Activated CD4-positive, alpha-beta T cell treated with anti-CD3 and anti-CD28 coated beads, Interleukin-2, amount 10 ng/mL, durations not matched to agents 7 days and 5 days (primary cell): ENCODE data around the gene THAP4. TPM values are rescaled to one million over a fixed set of nuclear protein-coding genes. Genes with fewer than 3 reads are reported as not detected.
A peak's percentile ranks its signal among the peaks of the same experiment; 100 is the strongest.

ENCODE experiments used
- CTCF ChIA-PET: fragments of 350-600 bp; sonication (Branson Sonifier 250); formaldehyde crosslinking; loops from one replicate; lab custom pipeline; 2021; ENCODE audit warnings: antibody characterized with exemption; lab: Charles Lee
- POLR2A ChIA-PET: fragments of 350-600 bp; sonication (Branson Sonifier 250); formaldehyde crosslinking; loops from one replicate; lab custom pipeline; 2021; ENCODE audit warnings: antibody characterized with exemption; lab: Charles Lee
- DNase-seq: peaks from one replicate; pipeline ENCODE4 v3.0.0-alpha.2; 2020
- H3K27ac Mint-ChIP-seq: one replicate; pipeline ENCODE4 v1.8.0; 2021; ENCODE audit warnings: mild to moderate bottlenecking, moderate library complexity, mixed read lengths
- H3K27me3 Mint-ChIP-seq: one replicate; pipeline ENCODE4 v1.8.0; 2021; ENCODE audit warnings: mixed read lengths
- H3K36me3 Mint-ChIP-seq: one replicate; pipeline ENCODE4 v1.8.0; 2021; ENCODE audit warnings: low read depth, mixed read lengths
- H3K4me1 Mint-ChIP-seq: one replicate; pipeline ENCODE4 v1.8.0; 2021; ENCODE audit warnings: mixed read lengths
- H3K4me3 Mint-ChIP-seq: one replicate; pipeline ENCODE4 v1.8.0; 2021; ENCODE audit warnings: mild to moderate bottlenecking, moderate library complexity, mixed read lengths
- H3K9me3 Mint-ChIP-seq: one replicate; pipeline ENCODE4 v1.8.0; 2021; ENCODE audit warnings: mixed read lengths
- total RNA-seq, 2 experiments: library from RNA; stranded (reverse); gene quantifications; one replicate each; pipeline ENCODE4 v1.2.3, GENCODE V29; 2021

The THAP4 gene
- total RNA-seq, 2 experiments from 2014 or later, result 35.4 to 37.0 TPM

GRCh38 chr2:241547781-241548450 lies 89.0 kb downstream of the THAP4 start:
- H3K36me3 Mint-ChIP-seq, result no peaks in the 10 kb centered on the region
- H3K4me1 Mint-ChIP-seq, result no peaks in the 10 kb centered on the region
- ChIA-PET CTCF (interaction anchor here (0.6 to 1.2 kb wide), 2 partner anchors 18 to 43 kb away, joined by 3 read pairs; no protein-coding TSS in a partner anchor), POLR2A (no interaction called here)
- no peak overlapping the region for H3K4me3 Mint-ChIP-seq
- H3K27ac Mint-ChIP-seq, result no peak overlapping the region
- no peaks in the 10 kb centered on the region for H3K9me3 Mint-ChIP-seq
- no peak for DNase-seq
- H3K27me3 Mint-ChIP-seq, result peaks cover 20% of the 10 kb centered on the region

GRCh38 chr2:241546771-241547498 lies 90.0 kb downstream of the THAP4 start:
- H3K9me3 Mint-ChIP-seq, result no peaks in the 10 kb centered on the region

GRCh38 chr2:241545523-241546473 lies 91.2 kb downstream of the THAP4 start:
- Mint-ChIP-seq H3K27me3 (peaks cover 26% of the 10 kb centered on the region), H3K9me3 (no peaks in the 10 kb centered on the region), H3K27ac (no peak overlapping the region), H3K4me3 (no peak overlapping the region), H3K4me1 (no peaks in the 10 kb centered on the region), H3K36me3 (peaks cover under 1% of the 10 kb centered on the region)
- no peak for DNase-seq
- ChIA-PET POLR2A (no interaction called here), CTCF (interaction anchor here (1.5 kb wide), 1 partner anchor 13 kb away, joined by 4 read pairs; the partner anchor contains the start of gene BOK)

More at GRCh38 chr2:241546771-241547498, 90.0 kb downstream of the THAP4 start:
- CTCF ChIA-PET, result interaction anchor here (1.2 kb wide), 1 partner anchor 44 kb away, joined by 3 read pairs; no protein-coding TSS in a partner anchor
- Mint-ChIP-seq H3K27ac (no peak overlapping the region), H3K4me1 (no peaks in the 10 kb centered on the region), H3K27me3 (peaks cover 26% of the 10 kb centered on the region), H3K36me3 (no peaks in the 10 kb centered on the region), H3K4me3 (no peak overlapping the region)
- DNase-seq, result no peak
- POLR2A ChIA-PET, result no interaction called here

GRCh38 chr2:241545106-241545505 lies 91.9 kb downstream of the THAP4 start:
- Mint-ChIP-seq H3K4me3 (no peak overlapping the region), H3K4me1 (peaks cover 3% of the 10 kb centered on the region), H3K9me3 (no peaks in the 10 kb centered on the region), H3K36me3 (peaks cover 3% of the 10 kb centered on the region), H3K27me3 (peaks cover 30% of the 10 kb centered on the region), H3K27ac (no peak overlapping the region)
- CTCF ChIA-PET, result interaction anchor here (1.5 kb wide), 1 partner anchor 14 kb away, joined by 4 read pairs; the partner anchor contains the start of gene BOK
- DNase-seq, result no peak
- POLR2A ChIA-PET, result no interaction called here

GRCh38 chr2:241542278-241542605 lies 94.7 kb downstream of the THAP4 start:
- Mint-ChIP-seq H3K4me1 (peaks cover 3% of the 10 kb centered on the region), H3K36me3 (peaks cover 3% of the 10 kb centered on the region)
- CTCF ChIA-PET, result interaction anchor here (0.9 kb wide), 1 partner anchor 8 kb away, joined by 3 read pairs; no protein-coding TSS in a partner anchor

GRCh38 chr2:241541564-241542277 lies 95.2 kb downstream of the THAP4 start:
- ChIA-PET POLR2A (no interaction called here), CTCF (interaction anchor here (0.9 kb wide), 1 partner anchor 9 kb away, joined by 3 read pairs; no protein-coding TSS in a partner anchor)
- Mint-ChIP-seq H3K4me1 (peaks cover 3% of the 10 kb centered on the region), H3K27ac (no peak overlapping the region), H3K9me3 (no peaks in the 10 kb centered on the region), H3K36me3 (peaks cover 3% of the 10 kb centered on the region), H3K27me3 (peaks cover 19% of the 10 kb centered on the region), H3K4me3 (no peak overlapping the region)
- DNase-seq, result no peak

More at GRCh38 chr2:241542278-241542605, 94.7 kb downstream of the THAP4 start:
- Mint-ChIP-seq H3K27me3 (peaks cover 23% of the 10 kb centered on the region), H3K4me3 (no peak overlapping the region), H3K27ac (no peak overlapping the region), H3K9me3 (no peaks in the 10 kb centered on the region)
- DNase-seq, result no peak
- POLR2A ChIA-PET, result no interaction called here

GRCh38 chr2:241540771-241541561 lies 96.0 kb downstream of the THAP4 start:
- H3K9me3 Mint-ChIP-seq, result no peaks in the 10 kb centered on the region
- peaks cover 3% of the 10 kb centered on the region for H3K4me1 Mint-ChIP-seq
- H3K36me3 Mint-ChIP-seq, result peaks cover 3% of the 10 kb centered on the region
- DNase-seq, result peak; percentile 73
- CTCF ChIA-PET, result no interaction called here
- POLR2A ChIA-PET, result no interaction called here
- peak overlapping the region; percentile 60 for H3K4me3 Mint-ChIP-seq
- no peak overlapping the region for H3K27ac Mint-ChIP-seq
- peaks cover 19% of the 10 kb centered on the region for H3K27me3 Mint-ChIP-seq

GRCh38 chr2:241540401-241540770 lies 96.6 kb downstream of the THAP4 start:
- Mint-ChIP-seq H3K27ac (no peak overlapping the region), H3K4me1 (peaks cover 3% of the 10 kb centered on the region), H3K27me3 (peaks cover 19% of the 10 kb centered on the region), H3K36me3 (peaks cover 3% of the 10 kb centered on the region), H3K4me3 (peak overlapping the region; percentile 60), H3K9me3 (no peaks in the 10 kb centered on the region)
- CTCF ChIA-PET, result interaction anchor here (0.8 kb wide), 1 partner anchor 626 kb away, joined by 3 read pairs; no protein-coding TSS in a partner anchor
- POLR2A ChIA-PET, result no interaction called here
- no peak for DNase-seq

GRCh38 chr2:241539616-241540374 lies 97.2 kb downstream of the THAP4 start:
- Mint-ChIP-seq H3K4me3 (no peak overlapping the region), H3K27ac (no peak overlapping the region), H3K9me3 (no peaks in the 10 kb centered on the region), H3K27me3 (peaks cover 19% of the 10 kb centered on the region), H3K36me3 (peaks cover 3% of the 10 kb centered on the region), H3K4me1 (peaks cover 3% of the 10 kb centered on the region)
- ChIA-PET CTCF (interaction anchor here (0.8 kb wide), 1 partner anchor 625 kb away, joined by 3 read pairs; no protein-coding TSS in a partner anchor), POLR2A (no interaction called here)
- DNase-seq, result no peak

GRCh38 chr2:241538838-241539615 lies 97.9 kb downstream of the THAP4 start:
- Mint-ChIP-seq H3K27ac (no peak overlapping the region), H3K36me3 (peaks cover 3% of the 10 kb centered on the region), H3K27me3 (peaks cover 18% of the 10 kb centered on the region), H3K4me3 (no peak overlapping the region), H3K9me3 (no peaks in the 10 kb centered on the region), H3K4me1 (peaks cover 3% of the 10 kb centered on the region)
- DNase-seq, result no peak
- CTCF ChIA-PET, result interaction anchor here (1.1 kb wide), 1 partner anchor 23 kb away, joined by 4 read pairs; no protein-coding TSS in a partner anchor
- POLR2A ChIA-PET, result no interaction called here
